NCI-H1417 treated with DMSO at 0.1 percent for 48 hours (cell line): ENCODE data around the gene SHKBP1.
"Not testable (repeated sequence)": the region's sequence is repeated elsewhere in the genome, so short reads cannot be mapped to it uniquely, and the experiment has no call there.

Experiments used
- DNase-seq: peaks from one replicate; lab custom pipeline; 2025; lab: John Stamatoyannopoulos, UW

The SHKBP1 gene

GRCh38 chr19:40556953-40557530 is 19.6 kb upstream of the SHKBP1 start:
- DNase-seq = no peak

GRCh38 chr19:40559394-40559793 is 17.3 kb upstream of the SHKBP1 start:
- no peak for DNase-seq

- no peak for DNase-seq
Measured at GRCh38 chr19:40560092-40560507, 16.6 kb upstream of the SHKBP1 start.

- no peak for DNase-seq
Measured at GRCh38 chr19:40561947-40562346, 14.7 kb upstream of the SHKBP1 start.

GRCh38 chr19:40564535-40564934 is 12.1 kb upstream of the SHKBP1 start:
- not testable (repeated sequence) for DNase-seq

- DNase-seq = no peak
Measured at GRCh38 chr19:40565355-40565754, 11.3 kb upstream of the SHKBP1 start.

GRCh38 chr19:40565910-40566495 is 10.7 kb upstream of the SHKBP1 start:
- DNase-seq = no peak

GRCh38 chr19:40567040-40567749 is 9.5 kb upstream of the SHKBP1 start:
- DNase-seq = no peak

GRCh38 chr19:40567750-40568494 is 8.8 kb upstream of the SHKBP1 start:
- DNase-seq = no peak

- DNase-seq = peak; percentile 89
Measured at GRCh38 chr19:40570313-40571004, 6.2 kb upstream of the SHKBP1 start.

GRCh38 chr19:40571005-40571318 is 5.7 kb upstream of the SHKBP1 start:
- no peak for DNase-seq

- DNase-seq = no peak
Measured at GRCh38 chr19:40571831-40572495, 4.7 kb upstream of the SHKBP1 start.

- DNase-seq = no peak
Measured at GRCh38 chr19:40575326-40575725, 1.3 kb upstream of the SHKBP1 start.

GRCh38 chr19:40576151-40576584 is 505 bp upstream of the SHKBP1 start:
- no peak for DNase-seq

- DNase-seq = no peak
Measured at GRCh38 chr19:40578442-40578908, 1.8 kb downstream of the SHKBP1 start.

- DNase-seq = no peak
Measured at GRCh38 chr19:40580619-40581018, 3.9 kb downstream of the SHKBP1 start.

GRCh38 chr19:40581531-40581930 is 4.9 kb downstream of the SHKBP1 start:
- DNase-seq = no peak

- DNase-seq = no peak
Measured at GRCh38 chr19:40582467-40582866, 5.8 kb downstream of the SHKBP1 start.

GRCh38 chr19:40583283-40583682 is 6.6 kb downstream of the SHKBP1 start:
- DNase-seq = no peak

- DNase-seq = no peak
Measured at GRCh38 chr19:40584007-40584406, 7.3 kb downstream of the SHKBP1 start.

- DNase-seq = no peak
Measured at GRCh38 chr19:40585241-40585981, 8.7 kb downstream of the SHKBP1 start.
